GM12892 (cell line): Measurements from ENCODE around the gene TCF20.

Source experiments
- POLR2A ChIP-seq: IDR thresholded peaks from 2 replicates; pipeline ENCODE4 v1.6.1; 2011; ENCODE audit warnings: low read depth, low read length, control low read depth
- POLR2AphosphoS5 ChIP-seq: IDR thresholded peaks from 2 replicates; pipeline ENCODE4 v1.6.1; 2011; ENCODE audit warnings: low read depth, low read length, control low read depth

GRCh38 chr22:42275176-42275575, 4.7 kb upstream of the TCF20 start:
- TF ChIP-seq POLR2A = no peak
- TF ChIP-seq POLR2AphosphoS5 = no peak
